HFFc6 (cell line): ENCODE results near the gene CACNA1F. TPM values are rescaled to one million over a fixed set of nuclear protein-coding genes. Genes with fewer than 3 reads are reported as not detected.

Experiments
- DNase-seq: peaks from one replicate; pipeline ENCODE4 v3.0.0-alpha.2; 2018
- H3K27ac Mint-ChIP-seq: 2 replicates; pipeline ENCODE4 v1.8.0; 2020; ENCODE audit warnings: mild to moderate bottlenecking, mixed read lengths
- H3K27me3 Mint-ChIP-seq: 2 replicates; pipeline ENCODE4 v1.8.0; 2021; ENCODE audit warnings: mild to moderate bottlenecking, moderate library complexity, mixed read lengths; ENCODE audit not compliant: insufficient read depth
- H3K36me3 Mint-ChIP-seq: 2 replicates; pipeline ENCODE4 v1.8.0; 2021; ENCODE audit warnings: low read depth, mixed read lengths
- H3K4me1 Mint-ChIP-seq: 2 replicates; pipeline ENCODE4 v1.8.0; 2020; ENCODE audit warnings: low read depth, mixed read lengths
- H3K4me3 Mint-ChIP-seq: 2 replicates; pipeline ENCODE4 v1.8.0; 2020; ENCODE audit warnings: mild to moderate bottlenecking, moderate library complexity, mixed read lengths
- H3K9me3 Mint-ChIP-seq: 2 replicates; pipeline ENCODE4 v1.8.0; 2020; ENCODE audit warnings: mild to moderate bottlenecking, mixed read lengths
- total RNA-seq, 6 experiments: library from RNA; stranded (reverse); fragmentation: NEBNext Ultra II Directional; extraction: Animal tissue kit (Norgen Biotek cat#: 25700); gene quantifications; 2 replicates in 1 of 6; 3 replicates in 5 of 6; pipeline ENCODE4 v1.2.3, GENCODE V29; 2021
- TF ChIP-seq, protein P1 (sequence below): fragments of 200-600 bp; sonication (generic); IDR thresholded peaks from 2 replicates; pipeline ENCODE4 v1.5.0; 2021; ENCODE audit warnings: antibody characterized with exemption, mild to moderate bottlenecking

CACNA1F gene
- total RNA-seq, 6 experiments from 2014 or later: not detected

DNA sequence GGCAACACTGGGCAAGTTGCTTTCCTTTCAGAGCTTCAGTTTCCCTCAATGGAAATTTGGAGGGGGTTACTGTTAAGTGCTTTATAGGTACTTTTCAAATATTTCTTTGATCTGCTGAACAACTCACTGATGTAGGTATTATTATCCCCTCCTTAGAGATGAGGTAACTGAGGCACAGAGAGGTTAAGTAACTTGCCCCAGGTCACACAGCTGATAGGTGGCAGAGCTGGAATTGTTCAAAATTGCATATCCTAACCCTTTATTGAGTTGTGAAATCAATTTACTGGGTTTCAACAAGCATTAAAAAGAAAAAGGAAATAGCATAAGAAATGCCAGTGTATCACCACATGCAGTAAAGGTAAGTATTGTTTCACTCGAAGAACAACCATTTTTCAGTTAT, 43.1 kb upstream of the CACNA1F start:
- Mint-ChIP-seq H3K36me3 (peaks cover 5% of the 10 kb centered on the region; the same call in 1 of the 2 replicates), H3K4me1 (peaks cover 3% of the 10 kb centered on the region)

DNA sequence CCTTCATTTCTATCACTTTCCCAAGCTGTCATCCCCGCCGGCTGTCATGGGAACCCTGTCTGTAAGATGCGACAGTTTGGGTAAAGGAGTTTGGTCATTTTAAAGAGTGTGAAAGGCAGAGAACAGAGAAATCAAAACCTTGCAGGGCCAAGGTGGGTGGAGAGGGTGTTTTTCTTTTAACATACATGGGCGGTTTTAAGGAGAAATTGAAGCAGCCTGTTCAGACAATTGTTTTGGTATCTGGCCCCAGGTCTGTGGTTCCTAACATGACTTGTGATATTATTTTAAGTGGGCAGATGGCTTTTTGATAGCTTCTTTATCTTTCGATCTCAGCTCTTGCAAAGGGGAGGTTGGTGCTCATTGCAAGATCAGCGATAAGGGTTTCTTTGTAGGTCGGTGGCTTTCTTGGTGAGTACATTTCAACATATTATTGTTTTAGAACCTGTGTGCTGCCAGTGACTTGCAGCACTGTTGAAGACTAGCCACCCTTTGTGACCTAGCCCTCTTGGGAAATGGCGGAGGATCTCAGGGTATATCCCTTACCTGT, 40.1 kb upstream of the CACNA1F start:
- peaks cover 6% of the 10 kb centered on the region for H3K27me3 Mint-ChIP-seq
- H3K27ac Mint-ChIP-seq: no peak overlapping the region
- peak overlapping the region; percentile 32; the same call in 1 of the 2 replicates for H3K4me3 Mint-ChIP-seq
- H3K4me1 Mint-ChIP-seq: peaks cover 15% of the 10 kb centered on the region
- TF ChIP-seq, protein P1, sequence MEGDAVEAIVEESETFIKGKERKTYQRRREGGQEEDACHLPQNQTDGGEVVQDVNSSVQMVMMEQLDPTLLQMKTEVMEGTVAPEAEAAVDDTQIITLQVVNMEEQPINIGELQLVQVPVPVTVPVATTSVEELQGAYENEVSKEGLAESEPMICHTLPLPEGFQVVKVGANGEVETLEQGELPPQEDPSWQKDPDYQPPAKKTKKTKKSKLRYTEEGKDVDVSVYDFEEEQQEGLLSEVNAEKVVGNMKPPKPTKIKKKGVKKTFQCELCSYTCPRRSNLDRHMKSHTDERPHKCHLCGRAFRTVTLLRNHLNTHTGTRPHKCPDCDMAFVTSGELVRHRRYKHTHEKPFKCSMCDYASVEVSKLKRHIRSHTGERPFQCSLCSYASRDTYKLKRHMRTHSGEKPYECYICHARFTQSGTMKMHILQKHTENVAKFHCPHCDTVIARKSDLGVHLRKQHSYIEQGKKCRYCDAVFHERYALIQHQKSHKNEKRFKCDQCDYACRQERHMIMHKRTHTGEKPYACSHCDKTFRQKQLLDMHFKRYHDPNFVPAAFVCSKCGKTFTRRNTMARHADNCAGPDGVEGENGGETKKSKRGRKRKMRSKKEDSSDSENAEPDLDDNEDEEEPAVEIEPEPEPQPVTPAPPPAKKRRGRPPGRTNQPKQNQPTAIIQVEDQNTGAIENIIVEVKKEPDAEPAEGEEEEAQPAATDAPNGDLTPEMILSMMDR: no peak
- H3K36me3 Mint-ChIP-seq: peaks cover 5% of the 10 kb centered on the region; the same call in 1 of the 2 replicates
- no peak for DNase-seq
- no peaks in the 10 kb centered on the region for H3K9me3 Mint-ChIP-seq

More for the DNA sequence above, 43.1 kb upstream of the CACNA1F start:
- TF ChIP-seq, protein P1: no peak
- Mint-ChIP-seq H3K27me3 (peaks cover under 1% of the 10 kb centered on the region), H3K4me3 (no peak overlapping the region), H3K27ac (no peak overlapping the region), H3K9me3 (no peaks in the 10 kb centered on the region)
- DNase-seq: no peak

DNA sequence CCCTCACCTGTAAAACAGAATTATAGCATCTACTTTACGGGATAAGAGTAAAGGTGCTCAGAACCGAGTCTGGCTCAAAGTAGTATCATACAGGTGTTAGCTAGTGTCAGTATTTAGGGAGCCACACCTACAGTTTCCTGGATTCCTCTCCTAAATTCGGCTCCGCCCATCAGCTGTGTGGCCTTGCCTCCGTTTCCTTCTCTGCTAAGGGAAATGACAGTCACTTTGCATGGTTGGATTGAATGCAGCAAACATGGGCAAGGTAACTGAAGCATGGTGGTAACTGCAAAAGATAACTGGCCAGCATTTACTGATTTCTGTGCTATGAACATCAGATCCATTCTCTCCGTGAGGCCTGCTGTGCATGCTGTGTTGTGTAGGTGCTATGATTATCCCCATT, 39.3 kb upstream of the CACNA1F start:
- peaks cover 6% of the 10 kb centered on the region; the same call in 1 of the 2 replicates for H3K27me3 Mint-ChIP-seq
- H3K27ac Mint-ChIP-seq: no peak overlapping the region
- DNase-seq: no peak
- peaks cover 5% of the 10 kb centered on the region; the same call in 1 of the 2 replicates for H3K36me3 Mint-ChIP-seq
- H3K9me3 Mint-ChIP-seq: no peaks in the 10 kb centered on the region
- H3K4me1 Mint-ChIP-seq: peaks cover 22% of the 10 kb centered on the region
- TF ChIP-seq, protein P1: no peak
- no peak overlapping the region for H3K4me3 Mint-ChIP-seq

DNA sequence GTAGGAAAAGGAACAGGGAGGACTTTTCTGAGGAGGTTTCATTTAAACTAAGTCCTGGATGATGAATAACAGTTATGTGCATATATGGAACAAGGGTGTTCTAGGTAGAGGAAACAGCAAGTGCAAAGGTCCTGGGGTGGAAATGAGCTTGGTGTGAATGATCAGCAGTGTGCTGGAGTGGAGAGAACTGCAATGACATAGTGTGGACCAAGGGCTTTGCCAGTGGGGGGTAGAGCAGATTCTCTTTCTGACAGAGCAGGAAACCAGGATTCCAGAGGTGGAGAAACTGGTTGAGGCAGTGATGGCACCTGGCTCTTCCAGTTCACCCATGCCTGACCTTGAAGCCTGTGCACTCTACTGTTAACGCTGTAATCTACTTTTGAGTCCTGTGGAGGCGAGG, 38.2 kb upstream of the CACNA1F start:
- Mint-ChIP-seq H3K4me1 (peaks cover 22% of the 10 kb centered on the region), H3K36me3 (peaks cover 5% of the 10 kb centered on the region; the same call in 1 of the 2 replicates), H3K4me3 (peak overlapping the region; percentile 70), H3K9me3 (no peaks in the 10 kb centered on the region), H3K27me3 (peaks cover 7% of the 10 kb centered on the region), H3K27ac (peak overlapping the region; percentile 65)
- DNase-seq: no peak
- TF ChIP-seq, protein P1: no peak

DNA sequence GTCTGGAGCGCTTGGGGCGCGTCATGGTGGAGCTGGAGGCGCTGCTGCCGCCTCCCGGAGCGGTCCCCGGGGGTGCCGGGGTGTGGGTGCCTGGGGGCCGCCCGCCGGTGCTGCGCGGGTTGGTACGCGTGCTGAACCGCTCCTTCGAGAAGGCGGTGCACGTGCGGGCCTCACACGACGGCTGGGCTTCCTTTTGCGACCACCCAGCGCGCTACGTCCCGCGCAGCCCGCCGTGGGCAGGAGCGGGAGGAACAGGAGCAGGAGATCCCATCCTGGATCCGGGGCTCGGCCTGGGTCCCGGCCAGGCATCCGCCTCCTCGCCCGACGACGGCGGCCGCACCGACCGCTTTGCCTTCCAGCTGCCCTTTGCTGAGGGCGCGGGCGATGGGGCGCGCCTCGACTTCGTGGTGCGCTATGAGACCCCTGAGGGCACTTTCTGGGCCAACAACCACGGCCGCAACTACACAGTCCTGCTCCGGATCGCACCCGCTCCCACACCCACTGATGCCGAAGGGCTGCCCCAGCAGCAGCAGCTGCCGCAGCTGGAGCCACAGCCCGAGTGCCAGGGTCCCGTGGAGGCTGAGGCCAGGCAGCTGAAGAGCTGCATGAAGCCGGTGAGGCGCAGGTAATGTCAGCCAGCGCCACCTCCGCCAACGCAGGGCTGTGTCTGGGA, 37.2 kb upstream of the CACNA1F start:
- no peak overlapping the region; the same call in 1 of the 2 replicates for H3K4me3 Mint-ChIP-seq
- H3K4me1 Mint-ChIP-seq: peaks cover 22% of the 10 kb centered on the region
- H3K27ac Mint-ChIP-seq: no peak overlapping the region
- peaks cover 7% of the 10 kb centered on the region for H3K27me3 Mint-ChIP-seq
- H3K36me3 Mint-ChIP-seq: peaks cover 5% of the 10 kb centered on the region; the same call in 1 of the 2 replicates
- TF ChIP-seq, protein P1: no peak
- H3K9me3 Mint-ChIP-seq: no peaks in the 10 kb centered on the region
- no peak for DNase-seq
